Adrenal gland (tissue), 12 donors: Measurements from ENCODE around the gene PPP1R14C. TPM values are rescaled to one million over a fixed set of nuclear protein-coding genes. Genes with fewer than 3 reads are reported as not detected.

Source experiments
- DNase-seq, 7 donors: peaks; one replicate each; pipeline ENCODE4 v3.0.0-alpha.2; 2019 to 2020
- H3K27ac ChIP-seq, 5 donors: fragments of 200-600 bp; sonication (generic) in 4 of 5; 1 replicate in 3 of 5; 2 replicates in 2 of 5; pipeline versions ENCODE4 v1.5.1 to v1.8.0; 2016 to 2020; ENCODE audit warnings: mild to moderate bottlenecking in 1 of 5
- H3K27me3 ChIP-seq: fragments of 200-600 bp; 2 replicates; pipeline ENCODE4 v1.8.0; 2021
- H3K36me3 ChIP-seq, 2 donors: fragments of 200-600 bp; replicated peaks in 1 of 2; 1 replicate in 1 of 2; 2 replicates in 1 of 2; pipeline versions ENCODE4 v1.5.1 to v1.8.0; 2018 to 2022
- H3K4me1 ChIP-seq, 2 donors: fragments of 200-600 bp; replicated peaks in 1 of 2; 1 replicate in 1 of 2; 2 replicates in 1 of 2; pipeline versions ENCODE4 v1.5.1 to v1.8.0; 2018 to 2021
- H3K4me3 ChIP-seq, 4 donors: fragments of 200-600 bp; sonication (generic) in 3 of 4; one replicate each; pipeline ENCODE4 v1.5.1; 2016 to 2018
- H3K9me3 ChIP-seq, 3 donors: fragments of 200-600 bp; sonication (generic) in 1 of 3; replicated peaks in 1 of 3; 1 replicate in 2 of 3; 2 replicates in 1 of 3; pipeline versions ENCODE4 v1.5.1 to v1.8.0; 2016 to 2021
- POLR2A ChIP-seq, 2 donors: fragments of 450-650 bp; IDR thresholded peaks; one replicate each; pipeline ENCODE4 v1.6.1; 2017; ENCODE audit warnings: antibody characterized with exemption in 2 of 2, mild to moderate bottlenecking in 2 of 2, moderate library complexity in 1 of 2
- WGBS, 4 donors: extraction: QIAGEN DNeasy Blood & Tissue Kit in 2 of 4; methylation state at CpG; one replicate each; pipeline versions ENCODE4 v1.1.5 to v1.1.7; 2013 to 2017; 5-methylcytosine and 5-hydroxymethylcytosine counted together
- intact Hi-C, 2 donors: fragments of 100-400 bp; cut with DNase I; formaldehyde crosslinking; loops; one replicate each; pipeline versions ENCODE4 v1.14.1 to v1.15.0; 2022 to 2023
- polyA plus RNA-seq, 3 donors: library from polyadenylated mRNA; stranded (reverse); fragments of 200-250 nt in 2 of 3; fragments of 350-450 nt in 1 of 3; fragmentation: Illumina TruSeq in 1 of 3; extraction: RNeasy Lipid Tissue Mini Kit (QIAGEN cat#74804) in 1 of 3; gene quantifications; one replicate each; pipeline ENCODE4 v1.2.3, GENCODE V29; 2013 to 2014
- total RNA-seq, 9 donors: library from RNA; depleted of rRNA in 4 of 9; stranded (reverse); fragments of >200 nt in 4 of 9; fragments of 120-200 nt in 1 of 9; fragmentation: NEBNext Ultra II Directional in 1 of 9; extraction: Animal tissue kit (Norgen Biotek cat#: 25700) in 1 of 9; gene quantifications; one replicate each; pipeline versions ENCODE4 v1.1.0 to v1.2.4, GENCODE V29; 2013 to 2023
- TF ChIP-seq, protein P1 (sequence below), 6 experiments: fragments of 450-650 bp in 4 of 6; fragments of 200-600 bp in 2 of 6; sonication (generic) in 1 of 6; IDR thresholded peaks; 1 replicate in 5 of 6; 2 replicates in 1 of 6; pipeline versions ENCODE4 v1.5.1 to v1.8.0; 2016 to 2021; ENCODE audit warnings: antibody characterized with exemption in 6 of 6, mild to moderate bottlenecking in 2 of 6, moderate library complexity in 1 of 6
- donor health status: healthy with polysubstance abuse.
- donor health status: Bipolar disorder and iron deficiency.
- donor health status: DM: yes; HTN: yes; CAD: no.
- donor health status: DM: no; HTN: no; CAD: no.
- donor health status: DM: no; HTN: no; CAD: no.
- donor health status: DM: yes; HTN: yes; CAD: no.

PPP1R14C gene
- total and polyA plus RNA-seq, 12 donors = 0.11 to 0.46 (median 0.17) TPM; not detected in 5

DNA sequence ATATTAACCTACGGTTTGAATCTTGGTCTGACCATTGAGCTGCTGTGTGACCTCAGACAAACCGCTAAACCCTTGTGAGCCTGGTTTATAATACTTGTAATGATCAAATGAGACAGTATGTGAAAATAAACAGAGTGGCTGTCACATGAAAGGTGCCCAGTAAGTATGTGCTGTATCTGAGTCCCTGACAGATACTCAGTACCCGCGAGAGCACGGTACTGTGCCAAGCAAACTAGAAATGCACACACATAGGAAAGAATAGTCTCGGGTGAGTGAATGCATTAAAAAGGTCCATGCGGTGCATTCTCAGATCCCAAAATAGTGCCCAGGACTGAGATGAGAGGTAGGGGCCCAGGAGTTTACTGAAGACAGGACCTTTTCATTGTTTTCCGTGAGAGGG lies 93.3 kb downstream of the PPP1R14C start:
- no peak for DNase-seq
- intact Hi-C loops = no loop called here
- Histone ChIP-seq H3K36me3 (no peaks in the 10 kb centered on the region), H3K4me1 (no peaks in the 10 kb centered on the region), H3K27me3 (no peaks in the 10 kb centered on the region), H3K4me3 (no peak overlapping the region), H3K27ac (no peak overlapping the region), H3K9me3 (no peaks in the 10 kb centered on the region)
- 84 to 93% (median 92%) methylated on average over 8 of the region's 8 CpGs for WGBS, 4 donors
- TF ChIP-seq, protein P1, sequence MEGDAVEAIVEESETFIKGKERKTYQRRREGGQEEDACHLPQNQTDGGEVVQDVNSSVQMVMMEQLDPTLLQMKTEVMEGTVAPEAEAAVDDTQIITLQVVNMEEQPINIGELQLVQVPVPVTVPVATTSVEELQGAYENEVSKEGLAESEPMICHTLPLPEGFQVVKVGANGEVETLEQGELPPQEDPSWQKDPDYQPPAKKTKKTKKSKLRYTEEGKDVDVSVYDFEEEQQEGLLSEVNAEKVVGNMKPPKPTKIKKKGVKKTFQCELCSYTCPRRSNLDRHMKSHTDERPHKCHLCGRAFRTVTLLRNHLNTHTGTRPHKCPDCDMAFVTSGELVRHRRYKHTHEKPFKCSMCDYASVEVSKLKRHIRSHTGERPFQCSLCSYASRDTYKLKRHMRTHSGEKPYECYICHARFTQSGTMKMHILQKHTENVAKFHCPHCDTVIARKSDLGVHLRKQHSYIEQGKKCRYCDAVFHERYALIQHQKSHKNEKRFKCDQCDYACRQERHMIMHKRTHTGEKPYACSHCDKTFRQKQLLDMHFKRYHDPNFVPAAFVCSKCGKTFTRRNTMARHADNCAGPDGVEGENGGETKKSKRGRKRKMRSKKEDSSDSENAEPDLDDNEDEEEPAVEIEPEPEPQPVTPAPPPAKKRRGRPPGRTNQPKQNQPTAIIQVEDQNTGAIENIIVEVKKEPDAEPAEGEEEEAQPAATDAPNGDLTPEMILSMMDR (IDR thresholded peaks at IDR 0.05) = no peak
- no peak for TF ChIP-seq POLR2A (IDR thresholded peaks at IDR 0.05)

DNA sequence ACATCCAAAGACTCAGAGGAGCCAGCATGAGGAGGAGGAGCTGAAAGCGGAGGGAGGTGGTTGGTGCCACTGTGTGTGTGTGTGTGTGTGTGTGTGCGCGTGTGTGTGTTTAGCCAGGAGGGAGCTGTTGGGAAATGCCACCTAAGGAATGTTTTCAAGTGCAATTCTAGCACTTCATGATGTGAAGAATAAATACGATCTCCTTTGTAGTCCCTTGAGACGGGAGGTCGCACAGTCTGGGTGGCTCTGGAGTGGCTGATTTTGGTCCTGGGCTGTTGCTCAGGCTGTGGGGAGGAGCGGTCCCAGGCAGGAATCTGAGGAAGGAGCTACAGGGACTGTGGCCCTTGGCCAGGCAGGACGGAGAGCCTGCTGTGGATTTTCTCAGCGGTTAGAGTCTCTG lies 93.7 kb downstream of the PPP1R14C start:
- TF ChIP-seq, protein P1 (IDR thresholded peaks at IDR 0.05) = no peak
- no peak for TF ChIP-seq POLR2A (IDR thresholded peaks at IDR 0.05)
- DNase-seq = no peak
- no peaks in the 10 kb centered on the region for H3K27me3 ChIP-seq
- no peak overlapping the region for H3K4me3 ChIP-seq
- intact Hi-C loops = no loop called here
- H3K36me3 ChIP-seq = no peaks in the 10 kb centered on the region
- H3K27ac ChIP-seq = no peak overlapping the region
- H3K4me1 ChIP-seq = no peaks in the 10 kb centered on the region
- 84 to 88% (median 86%) methylated on average over 9 of the region's 9 CpGs for WGBS, 4 donors
- no peaks in the 10 kb centered on the region for H3K9me3 ChIP-seq

DNA sequence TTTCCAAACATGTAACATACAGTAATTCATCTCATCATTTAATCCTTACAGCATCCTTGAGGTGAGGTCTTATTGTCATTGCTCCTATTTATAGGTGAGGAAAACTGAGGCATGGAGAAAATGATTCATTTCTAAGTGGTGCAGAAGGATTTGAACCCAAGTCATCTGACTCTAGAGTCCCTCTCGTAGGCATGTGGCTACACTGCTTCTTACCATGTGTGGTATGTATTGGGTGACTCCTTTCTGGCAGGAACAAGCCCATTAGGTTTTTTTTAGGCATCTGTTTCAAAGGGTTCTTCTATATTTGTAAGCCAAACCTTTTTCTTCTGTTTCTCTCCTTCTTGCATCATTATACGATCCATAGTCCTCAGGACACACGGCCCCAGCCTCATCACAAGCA lies 94.8 kb downstream of the PPP1R14C start:
- Histone ChIP-seq H3K27me3 (no peaks in the 10 kb centered on the region), H3K27ac (no peak overlapping the region), H3K9me3 (no peaks in the 10 kb centered on the region), H3K4me1 (no peaks in the 10 kb centered on the region), H3K36me3 (no peaks in the 10 kb centered on the region), H3K4me3 (no peak overlapping the region)
- WGBS, 4 donors = 83 to 91% (median 87%) methylated on average over 3 of the region's 3 CpGs
- DNase-seq = no peak
- intact Hi-C loops = no loop called here
- TF ChIP-seq POLR2A (IDR thresholded peaks at IDR 0.05) = no peak
- TF ChIP-seq, protein P1 (IDR thresholded peaks at IDR 0.05) = no peak

DNA sequence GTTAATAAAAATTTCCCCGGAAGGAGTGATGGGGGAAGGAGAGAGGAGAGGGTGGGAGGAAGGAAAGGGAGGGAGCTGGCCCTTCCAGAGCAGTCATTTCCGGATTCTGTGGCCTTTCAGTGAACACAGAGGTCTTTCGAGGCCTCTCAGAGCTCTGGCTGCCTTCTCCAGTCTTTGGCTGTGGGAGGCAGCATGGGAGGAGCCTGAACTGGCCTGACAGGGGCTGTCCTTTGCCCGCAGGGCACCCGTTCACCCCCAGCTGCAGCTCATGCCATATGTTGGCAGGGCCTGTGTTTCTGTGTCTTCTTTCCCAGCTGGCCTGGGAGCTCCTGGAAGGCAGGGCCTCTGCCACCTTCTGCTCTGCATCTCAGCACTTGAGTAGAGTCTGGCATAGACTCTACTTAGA lies 95.5 kb downstream of the PPP1R14C start:
- Histone ChIP-seq H3K4me3 (no peak overlapping the region), H3K36me3 (no peaks in the 10 kb centered on the region), H3K4me1 (no peaks in the 10 kb centered on the region), H3K9me3 (no peaks in the 10 kb centered on the region), H3K27me3 (no peaks in the 10 kb centered on the region), H3K27ac (no peak overlapping the region)
- TF ChIP-seq POLR2A (IDR thresholded peaks at IDR 0.05) = no peak
- TF ChIP-seq, protein P1 (IDR thresholded peaks at IDR 0.05) = no peak
- intact Hi-C loops = no loop called here
- WGBS, 4 donors = 23 to 56% (median 27%) methylated on average over 5 of the region's 5 CpGs
- peak in 3 of 7 donors; percentile 6 to 20 (median 19) for DNase-seq
